HL-60 (cell line): Measurements from ENCODE around the gene KCNK18.

ENCODE experiments used
- SPI1 ChIP-seq: IDR thresholded peaks from 2 replicates; pipeline ENCODE4 v1.6.1; 2012; ENCODE audit warnings: low read depth, mild to moderate bottlenecking, borderline replicate concordance
- TF ChIP-seq, protein P1 (sequence below): IDR thresholded peaks from one replicate; pipeline ENCODE4 v1.5.1; 2011; ENCODE audit warnings: low read length, control low read depth, inconsistent platforms; ENCODE audit not compliant: insufficient read depth

DNA sequence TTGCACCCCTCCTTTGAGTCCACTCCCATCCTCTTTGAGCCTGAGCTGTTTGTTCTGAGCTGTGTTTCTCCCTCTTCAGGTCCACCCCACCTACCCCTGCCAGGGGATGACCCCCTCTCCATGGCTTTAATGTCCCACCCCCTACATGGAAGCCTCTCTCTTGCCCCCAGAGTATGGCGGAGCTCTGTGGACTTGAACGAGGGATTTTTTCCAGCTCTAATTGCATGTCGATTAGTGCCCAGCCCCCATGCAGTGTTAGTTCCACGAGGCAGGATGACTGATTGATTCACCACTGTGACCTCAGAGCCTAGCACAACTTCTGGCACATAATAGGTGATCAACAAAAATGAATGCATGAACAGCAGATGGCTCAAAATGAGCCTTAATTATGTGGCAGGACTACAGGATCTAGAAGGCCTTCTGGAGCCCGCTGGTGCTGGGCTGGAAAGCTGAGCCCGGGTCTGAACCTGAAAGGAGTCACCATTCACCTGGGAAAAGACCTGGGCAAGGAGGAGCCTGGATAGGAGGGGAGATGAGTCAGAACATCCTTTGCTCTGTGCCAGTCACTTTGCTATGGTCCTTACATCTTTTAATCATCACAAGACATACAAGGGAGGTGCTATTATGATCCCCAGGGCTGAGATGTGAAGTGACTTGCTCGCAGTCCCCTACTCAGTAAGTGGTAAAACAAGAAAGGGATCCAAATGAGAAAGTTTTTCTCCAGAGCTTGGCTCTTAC is 26.6 kb downstream of the KCNK18 start:
- TF ChIP-seq, protein P1, sequence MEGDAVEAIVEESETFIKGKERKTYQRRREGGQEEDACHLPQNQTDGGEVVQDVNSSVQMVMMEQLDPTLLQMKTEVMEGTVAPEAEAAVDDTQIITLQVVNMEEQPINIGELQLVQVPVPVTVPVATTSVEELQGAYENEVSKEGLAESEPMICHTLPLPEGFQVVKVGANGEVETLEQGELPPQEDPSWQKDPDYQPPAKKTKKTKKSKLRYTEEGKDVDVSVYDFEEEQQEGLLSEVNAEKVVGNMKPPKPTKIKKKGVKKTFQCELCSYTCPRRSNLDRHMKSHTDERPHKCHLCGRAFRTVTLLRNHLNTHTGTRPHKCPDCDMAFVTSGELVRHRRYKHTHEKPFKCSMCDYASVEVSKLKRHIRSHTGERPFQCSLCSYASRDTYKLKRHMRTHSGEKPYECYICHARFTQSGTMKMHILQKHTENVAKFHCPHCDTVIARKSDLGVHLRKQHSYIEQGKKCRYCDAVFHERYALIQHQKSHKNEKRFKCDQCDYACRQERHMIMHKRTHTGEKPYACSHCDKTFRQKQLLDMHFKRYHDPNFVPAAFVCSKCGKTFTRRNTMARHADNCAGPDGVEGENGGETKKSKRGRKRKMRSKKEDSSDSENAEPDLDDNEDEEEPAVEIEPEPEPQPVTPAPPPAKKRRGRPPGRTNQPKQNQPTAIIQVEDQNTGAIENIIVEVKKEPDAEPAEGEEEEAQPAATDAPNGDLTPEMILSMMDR: no peak
- TF ChIP-seq SPI1: no peak
